Measurements from ENCODE around the gene CPE. TPM values are rescaled to one million over a fixed set of nuclear protein-coding genes. Genes with fewer than 3 reads are reported as not detected.
A peak's percentile ranks its signal among the peaks of the same experiment; 100 is the strongest.

CPE gene
- total RNA-seq, 1 experiment from 2014 or later: 0.92 TPM

GRCh38 chr4:165370530-165370929 is 8.3 kb upstream of the CPE start:
- ATAC-seq (no peak), DNase-seq (ENCODE audit: low read depth, low spot score) (no peak)
- no peak overlapping the region for H3K27ac ChIP-seq (ENCODE audit: low read length)
- intact Hi-C loops (cut with micrococcal nuclease; ENCODE audit: unreplicated experiment): no loop called here
- H3K36me3 ChIP-seq (ENCODE audit: control insufficient read depth, insufficient read depth, low read length): no peaks in the 10 kb centered on the region
- TF ChIP-seq TCF7L2 (IDR thresholded peaks at IDR 0.05; ENCODE audit: low read depth, low read length): no peak
- CTCF ChIA-PET: no interaction called here
- in situ Hi-C loops (cut with HindIII; ENCODE audit: low pct_unique_long_range_greater_than_20kb, low sequenced_read_pairs): no loop called here
- H3K27me3 ChIP-seq (ENCODE audit: control insufficient read depth, insufficient read depth, low read length): no peaks in the 10 kb centered on the region
- H3K9me3 ChIP-seq (ENCODE audit: control insufficient read depth, insufficient read depth, low read depth, low read length): no peaks in the 10 kb centered on the region
- no peaks in the 10 kb centered on the region for H3K4me1 ChIP-seq (ENCODE audit: control insufficient read depth, insufficient read depth, low read length)
- no peak overlapping the region for H3K4me3 ChIP-seq (ENCODE audit: low read depth in 2 of 2, low read length in 2 of 2)
- POLR2A ChIA-PET: no interaction called here
- no TSS peak for BruUV-seq (replicated peaks)

- Histone ChIP-seq H3K27ac (ENCODE audit: low read length) (no peak overlapping the region), H3K27me3 (ENCODE audit: control insufficient read depth, insufficient read depth, low read length) (peaks cover 12% of the 10 kb centered on the region), H3K4me3 (ENCODE audit: low read depth in 2 of 2, low read length in 2 of 2) (no peak overlapping the region), H3K36me3 (ENCODE audit: control insufficient read depth, insufficient read depth, low read length) (no peaks in the 10 kb centered on the region), H3K4me1 (ENCODE audit: control insufficient read depth, insufficient read depth, low read length) (no peaks in the 10 kb centered on the region), H3K9me3 (ENCODE audit: control insufficient read depth, insufficient read depth, low read depth, low read length) (no peaks in the 10 kb centered on the region)
- CTCF ChIA-PET: no interaction called here
- intact Hi-C loops (cut with micrococcal nuclease; ENCODE audit: unreplicated experiment) (no loop called here), in situ Hi-C loops (cut with HindIII; ENCODE audit: low pct_unique_long_range_greater_than_20kb, low sequenced_read_pairs) (no loop called here)
- POLR2A ChIA-PET: no interaction called here
- no TSS peak for BruUV-seq (replicated peaks)
- no peak for TF ChIP-seq REST (IDR thresholded peaks at IDR 0.05; ENCODE audit: insufficient read depth in 1 of 2, low read depth in 2 of 2, low read length in 1 of 2)
- no peak for TF ChIP-seq POLR2AphosphoS5 (IDR thresholded peaks at IDR 0.05; ENCODE audit: low read depth, low read length)
- no peak for TF ChIP-seq TCF7L2 (IDR thresholded peaks at IDR 0.05; ENCODE audit: low read depth, low read length)
- TF ChIP-seq SIN3A (IDR thresholded peaks at IDR 0.05; ENCODE audit: borderline replicate concordance, insufficient read depth, low read depth, low read length): no peak
- TF ChIP-seq CTCF (IDR thresholded peaks at IDR 0.05): no peak
- DNase-seq (ENCODE audit: low read depth, low spot score) (no peak), ATAC-seq (no peak)
Measured at GRCh38 chr4:165375465-165375864, 3.3 kb upstream of the CPE start.

GRCh38 chr4:165378398-165378744 is 437 bp upstream of the CPE start:
- TF ChIP-seq SIN3A (IDR thresholded peaks at IDR 0.05; ENCODE audit: borderline replicate concordance, insufficient read depth, low read depth, low read length): no peak
- ChIA-PET POLR2A (interaction anchor here (0.7 kb wide), 1 partner anchor 16 kb away, joined by 3 read pairs; no protein-coding TSS in a partner anchor), CTCF (interaction anchor here (1.2 kb wide), 1 partner anchor 115 kb away, joined by 3 read pairs; no protein-coding TSS in a partner anchor)
- H3K4me3 ChIP-seq (ENCODE audit: low read depth in 2 of 2, low read length in 2 of 2): peak overlapping the region; percentile 40 to 41
- in situ Hi-C loops (cut with HindIII; ENCODE audit: low pct_unique_long_range_greater_than_20kb, low sequenced_read_pairs): no loop called here
- DNase-seq (ENCODE audit: low read depth, low spot score) (no peak), ATAC-seq (no peak)
- peaks cover 14% of the 10 kb centered on the region for H3K27me3 ChIP-seq (ENCODE audit: control insufficient read depth, insufficient read depth, low read length)
- H3K9me3 ChIP-seq (ENCODE audit: control insufficient read depth, insufficient read depth, low read depth, low read length): no peaks in the 10 kb centered on the region
- intact Hi-C loops (cut with micrococcal nuclease; ENCODE audit: unreplicated experiment): no loop called here
- H3K36me3 ChIP-seq (ENCODE audit: control insufficient read depth, insufficient read depth, low read length): no peaks in the 10 kb centered on the region
- H3K27ac ChIP-seq (ENCODE audit: low read length): no peak overlapping the region
- BruUV-seq (replicated peaks): no TSS peak
- H3K4me1 ChIP-seq (ENCODE audit: control insufficient read depth, insufficient read depth, low read length): no peaks in the 10 kb centered on the region

Measured in Panc1 (cell line).